Inflammatory macrophage treated with lipopolysaccharide for 4 hours (primary cell): ENCODE data around the gene SLC26A8.
A peak's percentile ranks its signal among the peaks of the same experiment; 100 is the strongest.
"Not testable (repeated sequence)": the region's sequence is repeated elsewhere in the genome, so short reads cannot be mapped to it uniquely, and the experiment has no call there.

Source experiments
- DNase-seq: peaks from one replicate; pipeline ENCODE4 v3.0.0-alpha.2; 2020

SLC26A8 gene

GRCh38 chr6:35939259-35939658 is 85.2 kb downstream of the SLC26A8 start:
- DNase-seq = not testable (repeated sequence)

- no peak for DNase-seq
Measured at GRCh38 chr6:35936681-35937359, 87.6 kb downstream of the SLC26A8 start.

GRCh38 chr6:35935469-35935868 is 89.0 kb downstream of the SLC26A8 start:
- DNase-seq = no peak

- no peak for DNase-seq
Measured at GRCh38 chr6:35933844-35934243, 90.6 kb downstream of the SLC26A8 start.

- not testable (repeated sequence) for DNase-seq
Measured at GRCh38 chr6:35931873-35932272, 92.6 kb downstream of the SLC26A8 start.

GRCh38 chr6:35931120-35931561 is 93.3 kb downstream of the SLC26A8 start:
- DNase-seq = no peak

GRCh38 chr6:35929601-35930000 is 94.8 kb downstream of the SLC26A8 start:
- no peak for DNase-seq

GRCh38 chr6:35926509-35927215 is 97.8 kb downstream of the SLC26A8 start:
- no peak for DNase-seq

- DNase-seq = no peak
Measured at GRCh38 chr6:35925961-35926360, 98.5 kb downstream of the SLC26A8 start.

- DNase-seq = no peak
Measured at GRCh38 chr6:35924146-35924545, 100.3 kb downstream of the SLC26A8 start.

GRCh38 chr6:35922139-35922554 is 102.3 kb downstream of the SLC26A8 start:
- no peak for DNase-seq

- DNase-seq = peak; percentile 85
Measured at GRCh38 chr6:35920793-35921732, 103.4 kb downstream of the SLC26A8 start, which contains the start of gene SRPK1. Gene SRPK1, minus strand, starts transcription at chr6:35921098. Its CDS starts 42 bp downstream, at chr6:35921056.

GRCh38 chr6:35919827-35920751 is 104.4 kb downstream of the SLC26A8 start:
- peak; percentile 76 for DNase-seq

GRCh38 chr6:35919085-35919826 is 105.2 kb downstream of the SLC26A8 start:
- peak; percentile 83 for DNase-seq

GRCh38 chr6:35916893-35917292 is 107.5 kb downstream of the SLC26A8 start:
- not testable (repeated sequence) for DNase-seq

- no peak for DNase-seq
Measured at GRCh38 chr6:35916056-35916455, 108.4 kb downstream of the SLC26A8 start.

- no peak for DNase-seq
Measured at GRCh38 chr6:35914536-35914935, 109.9 kb downstream of the SLC26A8 start.

- no peak for DNase-seq
Measured at GRCh38 chr6:35911871-35912653, 112.4 kb downstream of the SLC26A8 start.

GRCh38 chr6:35909571-35909970 is 114.9 kb downstream of the SLC26A8 start:
- DNase-seq = peak; percentile 21

GRCh38 chr6:35908753-35909401 is 115.6 kb downstream of the SLC26A8 start:
- DNase-seq = not testable (repeated sequence)
